Eye (tissue), 1 donor: Measurements from ENCODE around the gene CIDEC.
"Not testable (repeated sequence)": the region's sequence is repeated elsewhere in the genome, so short reads cannot be mapped to it uniquely, and the experiment has no call there.

Experiments
- DNase-seq: peaks from one replicate; pipeline ENCODE4 v3.0.0-alpha.2; 2015

Gene CIDEC

DNA sequence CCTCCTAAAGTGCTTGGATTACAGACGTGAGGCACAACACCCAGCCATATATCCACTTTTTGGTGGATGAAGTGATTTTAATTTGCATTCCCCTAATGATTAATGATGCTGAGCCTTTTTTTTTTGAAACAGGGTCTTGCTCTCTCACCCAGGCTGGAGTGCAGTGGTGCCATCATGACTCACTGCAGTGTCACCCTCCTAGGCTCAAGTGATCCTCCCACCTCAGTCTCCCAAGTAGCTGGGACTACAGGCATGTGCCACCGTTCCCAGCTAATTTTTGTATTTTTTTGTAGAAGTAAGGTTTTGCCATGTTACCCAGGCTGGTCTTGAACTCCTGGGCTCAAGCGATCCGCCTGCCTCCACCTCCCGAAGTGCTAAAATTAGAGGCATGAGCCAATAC, 8.0 kb downstream of the CIDEC start:
- not testable (repeated sequence) for DNase-seq

DNA sequence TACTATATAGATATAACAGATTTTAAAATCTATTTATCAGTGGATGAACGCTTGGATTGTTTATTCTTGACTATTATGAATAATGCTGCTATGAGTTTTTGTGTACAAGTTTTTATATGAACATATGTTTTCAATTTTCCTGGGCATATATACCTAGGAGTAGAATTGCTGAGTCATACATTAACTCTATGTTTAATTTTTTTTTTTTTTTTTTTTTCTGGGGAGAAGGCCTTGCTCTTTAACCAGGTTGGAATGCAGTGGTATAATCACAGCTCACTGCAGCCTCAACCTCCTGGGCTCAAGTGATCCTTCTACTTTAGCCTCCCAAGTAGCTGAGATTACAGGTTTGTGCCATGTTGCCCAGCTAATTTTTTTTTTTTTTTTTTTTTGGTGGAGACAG, 9.1 kb downstream of the CIDEC start:
- DNase-seq = no peak

DNA sequence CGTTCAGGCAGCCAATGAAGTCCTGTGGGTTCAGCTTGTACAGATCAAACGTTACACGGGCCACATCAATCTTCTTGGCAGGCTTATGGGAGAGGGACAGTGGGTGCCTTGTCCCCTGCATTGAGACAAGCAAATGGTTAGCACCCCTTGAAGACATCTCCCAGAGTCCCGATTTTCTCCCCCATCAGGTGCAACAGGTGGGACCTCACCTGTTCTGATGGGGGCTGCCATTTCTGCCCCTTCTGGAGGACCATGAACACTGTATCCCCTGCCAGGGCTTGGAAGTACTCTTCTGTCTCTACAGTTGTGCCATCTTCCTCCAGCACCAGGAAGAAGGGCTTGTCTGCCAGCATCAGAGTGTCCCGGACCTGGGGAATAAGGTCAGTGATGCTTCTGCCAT, 10.1 kb downstream of the CIDEC start:
- no peak for DNase-seq

DNA sequence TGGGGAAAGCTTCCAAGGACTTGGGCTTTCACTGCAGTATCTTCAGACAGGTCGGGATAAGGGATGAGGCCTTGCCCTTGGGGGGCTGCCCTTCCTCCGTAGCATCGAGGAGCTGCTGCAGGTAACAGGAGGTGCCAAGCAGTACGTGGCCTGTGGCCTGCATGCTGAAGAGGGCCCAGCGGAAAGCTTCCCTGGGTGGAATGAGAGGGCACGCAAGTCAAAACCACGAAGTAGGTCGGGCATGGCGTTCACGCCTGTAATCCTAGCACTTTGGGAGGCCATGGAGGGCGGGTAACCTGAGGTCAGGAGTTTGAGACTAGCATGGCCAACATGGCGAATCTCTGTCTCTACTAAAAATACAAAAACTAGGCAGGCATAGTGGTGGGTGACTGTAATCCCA, 12.9 kb downstream of the CIDEC start:
- no peak for DNase-seq

DNA sequence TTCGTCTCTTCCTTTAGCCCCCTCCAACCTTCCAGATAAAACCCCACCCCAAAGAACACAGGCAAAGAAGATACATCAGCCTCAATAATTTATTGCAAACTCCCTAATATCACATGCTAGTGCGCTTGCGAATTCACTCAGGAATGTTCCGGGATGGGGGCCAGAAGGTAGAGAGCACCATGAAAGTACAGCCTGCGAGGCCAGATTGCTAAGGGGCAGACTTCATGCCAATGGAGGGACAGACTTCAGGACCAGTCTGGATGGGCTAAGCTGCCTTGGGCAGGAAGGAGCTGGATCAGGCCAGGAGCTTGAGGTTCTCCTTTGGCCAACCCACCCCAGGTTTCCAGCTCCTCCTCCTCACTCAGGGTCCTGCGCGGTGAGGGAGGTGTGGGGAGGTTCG, 13.4 kb downstream of the CIDEC start:
- no peak for DNase-seq

DNA sequence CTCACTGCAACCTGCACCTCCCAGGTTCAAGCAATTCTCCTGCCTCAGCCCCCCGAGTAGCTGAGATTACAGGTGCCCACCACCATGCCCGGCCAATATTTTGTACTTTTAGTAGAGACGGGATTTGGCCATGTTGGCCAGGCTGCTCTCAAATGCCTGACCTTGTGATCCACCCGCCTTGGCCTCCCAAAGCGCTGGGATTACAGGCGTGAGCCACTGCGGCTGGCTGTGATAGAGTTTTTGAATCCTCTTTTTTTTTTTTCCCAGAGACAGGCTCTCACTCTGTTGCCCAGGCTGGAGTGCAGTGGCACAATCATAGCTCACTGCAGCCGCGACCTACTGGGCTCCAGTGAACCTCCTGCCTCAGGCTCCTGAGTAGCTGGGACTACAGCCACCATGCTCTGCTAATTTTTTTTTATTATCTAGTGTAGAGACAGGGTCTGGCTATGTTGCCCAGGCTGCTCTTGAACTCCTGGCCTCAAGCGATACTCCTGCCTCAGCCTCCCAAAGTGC, 14.9 kb downstream of the CIDEC start:
- DNase-seq = not testable (repeated sequence)

DNA sequence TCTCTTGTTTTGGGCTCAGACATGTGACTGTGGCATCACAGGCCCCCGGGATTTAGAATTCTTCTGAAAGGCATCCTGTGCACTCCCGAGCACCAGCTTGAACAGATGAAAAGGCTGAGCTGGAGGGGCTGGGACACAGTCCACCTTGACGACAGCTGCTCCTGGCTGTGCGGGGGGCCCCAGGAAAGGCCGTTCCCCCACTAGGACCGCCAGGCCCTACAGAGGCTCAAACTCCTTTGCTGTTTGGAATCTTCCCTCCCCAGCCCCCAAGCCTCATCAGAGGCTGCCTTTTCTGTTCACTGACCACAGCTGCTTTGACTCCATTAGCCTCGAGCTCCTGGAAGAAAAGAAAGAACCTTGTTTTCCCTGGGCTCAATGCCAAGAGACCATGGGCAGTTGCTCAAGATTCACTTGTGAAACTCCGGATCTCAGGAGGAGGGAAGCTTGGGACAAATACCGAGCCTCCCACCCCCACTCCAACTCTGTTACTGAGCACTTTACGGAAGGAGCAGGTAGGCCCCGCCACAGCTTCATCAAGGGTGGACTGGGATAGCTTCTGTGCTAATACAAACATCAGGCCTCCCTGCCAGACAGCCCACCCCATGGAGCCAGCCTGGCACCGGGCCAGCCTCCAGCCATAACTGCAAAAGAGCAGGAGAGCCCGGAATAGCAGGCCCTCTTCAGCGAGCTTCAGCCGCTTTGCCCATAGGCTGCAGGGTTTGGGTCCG, 15.7 kb downstream of the CIDEC start:
- DNase-seq = peak; percentile 75

DNA sequence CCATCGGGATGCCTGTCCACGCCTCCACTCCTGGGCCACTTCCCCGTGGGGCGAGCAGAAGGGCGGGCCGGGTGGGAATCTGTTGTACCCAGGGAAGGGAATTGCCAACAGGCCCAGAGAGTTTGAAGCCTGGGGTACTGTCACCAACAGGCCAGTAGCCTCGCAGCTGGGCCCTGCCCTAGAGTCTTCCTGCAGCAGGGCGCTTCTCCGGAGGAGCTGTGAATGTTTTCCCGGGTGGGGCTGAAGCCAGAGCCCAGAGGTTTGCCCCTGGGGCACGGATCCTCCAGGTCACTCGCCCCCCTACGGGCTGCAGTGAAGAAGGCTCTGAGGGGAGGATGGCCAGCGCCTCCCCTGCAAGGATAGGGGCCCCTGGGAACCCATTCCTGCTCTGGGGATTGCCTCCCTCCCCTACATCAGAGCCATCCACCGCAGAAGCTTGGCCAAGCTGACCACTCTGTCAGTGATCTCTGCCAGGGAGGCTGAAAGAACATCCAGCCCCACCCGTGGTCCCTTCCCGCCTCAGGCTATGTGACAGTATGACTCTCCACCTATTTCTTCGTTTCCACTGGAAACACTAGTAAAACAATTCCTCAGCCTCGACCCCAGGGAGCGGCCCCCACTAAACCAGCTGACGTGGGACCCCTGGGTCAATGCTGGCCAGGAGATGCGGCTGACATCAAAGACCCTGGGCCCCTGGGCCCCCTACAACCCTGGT, 16.8 kb downstream of the CIDEC start:
- DNase-seq = no peak

DNA sequence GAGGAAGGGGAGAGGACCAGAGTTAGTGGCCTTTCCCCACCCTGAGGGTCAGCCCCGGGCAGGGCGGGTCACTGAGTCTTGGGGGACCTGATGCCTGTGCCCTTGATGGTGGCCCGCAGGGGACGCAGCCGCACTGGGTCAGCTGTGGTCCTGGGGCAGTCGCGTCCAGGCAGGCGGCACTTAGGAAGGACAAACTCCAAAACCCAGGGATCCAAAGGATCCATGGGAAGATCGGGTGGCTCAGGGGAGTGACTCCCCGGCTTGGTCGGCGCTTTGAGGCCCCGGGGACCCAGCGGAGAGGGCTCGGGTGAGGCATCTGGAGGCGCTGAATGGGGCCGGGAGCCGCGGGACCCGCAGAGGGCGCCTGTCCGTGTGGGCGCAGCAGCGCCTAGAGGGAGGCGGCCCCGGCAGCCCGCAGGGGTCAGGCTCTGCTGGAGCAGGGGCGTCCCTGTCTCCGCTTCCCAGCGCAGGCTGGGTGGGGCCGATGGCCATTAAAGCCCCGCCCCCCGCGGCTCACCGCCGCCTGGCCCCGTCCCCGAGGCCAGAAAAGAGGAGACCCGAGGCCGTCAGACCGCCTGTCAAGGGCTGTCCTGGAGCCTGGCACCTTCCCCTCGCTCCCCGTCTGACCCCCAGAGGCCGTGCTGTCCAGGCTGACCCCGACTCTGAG, 17.5 kb downstream of the CIDEC start:
- DNase-seq = peak; percentile 60

DNA sequence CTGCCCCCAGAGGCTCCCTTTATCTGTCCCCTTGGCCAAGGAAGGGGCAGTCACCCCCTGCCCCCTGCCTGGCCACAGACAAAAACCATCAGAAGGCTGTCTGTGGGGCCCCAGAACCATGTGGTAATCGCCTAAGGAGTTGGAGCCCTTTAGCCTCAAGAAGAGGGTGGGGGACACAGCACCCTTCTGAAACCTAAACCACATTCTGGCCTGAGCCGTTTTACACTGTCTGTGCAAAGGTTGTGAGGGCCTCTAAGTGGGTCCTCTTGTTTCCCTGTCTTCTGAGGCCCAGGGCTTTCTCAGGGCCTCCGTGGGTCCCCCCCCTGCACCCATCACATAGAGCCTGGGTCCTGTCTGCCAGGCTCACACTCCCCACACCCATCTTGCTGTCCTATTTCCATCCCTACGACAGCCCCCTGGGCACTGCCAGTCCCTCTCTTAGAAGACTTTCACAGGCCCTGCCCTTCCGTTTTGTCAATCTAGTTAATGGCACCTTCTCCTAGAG, 18.4 kb downstream of the CIDEC start:
- no peak for DNase-seq

DNA sequence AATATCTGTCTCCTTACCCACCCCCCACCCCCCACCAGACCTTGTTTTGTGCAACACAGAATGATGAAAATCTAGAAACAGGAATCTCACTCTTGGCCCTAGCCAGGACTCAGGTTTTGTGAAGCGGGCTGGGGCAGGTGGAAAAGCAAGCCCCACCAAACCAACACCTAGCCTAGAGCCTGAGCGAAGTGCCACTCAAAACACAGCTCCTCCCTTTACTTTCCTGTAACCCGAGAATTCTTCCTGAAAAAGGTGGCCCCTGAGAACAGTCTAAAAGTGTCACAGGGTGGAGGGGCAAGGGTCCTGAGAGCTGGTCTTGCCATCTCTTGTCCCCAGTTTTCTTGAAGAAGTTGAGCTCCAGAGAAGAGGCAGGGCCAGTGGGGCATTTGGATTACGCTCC, 18.9 kb downstream of the CIDEC start:
- no peak for DNase-seq

DNA sequence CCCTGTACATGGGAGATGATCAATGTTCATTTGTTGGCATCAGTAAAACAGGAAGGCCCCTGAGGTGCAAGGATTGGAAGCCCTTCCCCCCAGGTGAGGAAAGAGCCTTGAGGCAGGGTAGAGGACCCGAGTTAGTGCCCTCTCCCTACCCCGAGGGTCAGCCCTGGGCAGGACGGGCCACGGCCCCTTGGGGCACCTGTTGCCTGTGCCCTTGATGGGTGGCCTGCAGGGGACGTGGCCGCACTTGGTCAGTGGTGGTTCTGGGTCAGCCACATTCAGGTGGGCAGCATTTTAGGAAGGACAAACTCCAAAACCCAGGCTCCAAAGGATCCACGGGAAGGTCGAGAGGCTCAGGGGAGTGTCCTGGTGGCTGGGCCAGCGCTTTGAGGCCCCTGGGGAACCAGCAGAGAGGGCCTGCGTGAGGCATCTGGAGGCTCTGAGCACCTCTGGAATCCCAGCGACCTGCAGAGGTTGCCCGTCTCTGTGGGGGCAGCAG, 20.5 kb downstream of the CIDEC start:
- no peak for DNase-seq

DNA sequence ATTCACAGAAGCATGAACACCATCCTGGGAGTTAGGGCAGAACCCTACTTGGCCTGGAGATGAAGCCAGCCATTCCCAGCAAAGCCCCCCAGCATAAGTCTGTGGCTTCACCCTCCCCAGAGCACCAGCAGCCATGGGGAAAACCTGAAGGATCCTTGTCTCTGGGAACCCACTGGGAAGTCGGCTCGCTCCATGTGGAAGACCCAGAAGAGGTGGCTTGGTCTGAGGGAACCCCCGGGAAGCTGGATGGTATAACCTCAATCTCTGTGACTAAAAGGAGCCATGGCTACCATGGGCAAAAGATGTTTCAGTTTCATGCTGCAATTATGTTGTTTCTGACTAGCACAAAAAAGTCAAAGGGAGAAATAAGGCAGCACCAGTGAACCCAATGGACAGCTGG, 24.5 kb downstream of the CIDEC start:
- no peak for DNase-seq

DNA sequence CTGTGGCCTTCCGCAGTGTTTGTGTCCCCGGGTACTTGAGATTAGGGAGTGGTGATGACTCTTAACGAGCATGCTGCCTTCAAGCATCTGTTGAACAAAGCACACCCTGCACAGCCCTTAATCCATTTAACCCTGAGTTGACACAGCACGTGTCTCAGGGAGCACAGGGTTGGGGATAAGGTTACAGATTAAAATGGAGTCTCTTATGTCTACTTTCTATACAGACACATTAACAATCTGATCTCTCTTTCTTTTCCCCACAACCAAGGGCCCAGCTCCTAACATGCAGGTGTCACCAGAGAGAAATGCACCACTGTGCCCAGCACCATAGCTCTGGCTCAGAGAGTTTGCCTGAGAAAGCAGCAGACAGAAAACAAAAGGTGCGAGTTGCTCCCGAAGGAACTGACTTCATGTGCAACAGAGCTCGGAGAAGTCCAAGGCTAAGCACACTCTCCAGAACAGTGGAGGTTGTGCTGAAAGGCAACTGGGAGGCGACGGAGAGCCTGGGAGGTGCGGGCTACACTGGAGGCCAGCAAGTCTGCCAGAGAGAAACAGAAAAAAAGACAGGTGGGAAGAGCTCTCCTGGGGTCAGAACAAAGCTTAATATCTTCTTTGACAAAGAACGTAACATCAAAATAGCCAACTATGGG, 25.6 kb downstream of the CIDEC start:
- not testable (repeated sequence) for DNase-seq

DNA sequence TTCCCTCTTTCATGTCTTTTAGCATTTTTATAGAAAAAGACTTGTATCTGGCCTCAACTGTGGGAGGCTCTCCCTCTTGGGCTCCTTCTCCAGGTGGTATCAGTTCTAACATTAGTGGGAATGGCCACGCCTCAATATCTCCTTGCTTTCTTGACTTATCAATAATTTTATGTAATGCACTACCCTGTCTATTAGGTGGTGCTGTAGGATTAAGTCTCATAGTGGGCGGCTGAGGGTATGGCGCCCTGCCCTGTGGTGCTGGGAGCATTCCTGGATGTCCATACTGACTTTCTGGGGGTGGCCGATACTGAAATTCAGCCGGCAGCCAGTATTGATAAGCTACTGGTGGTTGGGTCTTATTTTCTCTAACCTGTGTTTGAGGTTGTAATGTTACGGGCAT, 27.5 kb downstream of the CIDEC start:
- no peak for DNase-seq

DNA sequence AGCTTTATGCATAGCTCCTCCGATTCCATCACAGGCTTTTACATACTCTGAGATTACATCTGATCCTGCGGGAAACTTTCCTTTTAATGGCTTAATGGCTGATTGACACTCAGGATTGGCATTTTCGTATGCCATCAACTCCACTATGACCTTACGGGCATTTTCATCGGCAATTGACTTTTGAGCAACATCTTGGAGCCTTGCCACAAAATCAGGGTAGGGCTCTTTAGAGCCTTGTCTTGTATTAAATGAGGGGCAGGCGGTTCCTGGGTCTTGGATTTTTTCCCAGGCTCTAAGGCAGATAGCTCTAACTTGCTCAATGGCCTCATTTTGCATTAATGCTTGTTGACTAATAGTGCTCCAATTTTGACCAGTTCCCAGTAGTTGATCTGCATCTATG, 28.1 kb downstream of the CIDEC start:
- not testable (repeated sequence) for DNase-seq

DNA sequence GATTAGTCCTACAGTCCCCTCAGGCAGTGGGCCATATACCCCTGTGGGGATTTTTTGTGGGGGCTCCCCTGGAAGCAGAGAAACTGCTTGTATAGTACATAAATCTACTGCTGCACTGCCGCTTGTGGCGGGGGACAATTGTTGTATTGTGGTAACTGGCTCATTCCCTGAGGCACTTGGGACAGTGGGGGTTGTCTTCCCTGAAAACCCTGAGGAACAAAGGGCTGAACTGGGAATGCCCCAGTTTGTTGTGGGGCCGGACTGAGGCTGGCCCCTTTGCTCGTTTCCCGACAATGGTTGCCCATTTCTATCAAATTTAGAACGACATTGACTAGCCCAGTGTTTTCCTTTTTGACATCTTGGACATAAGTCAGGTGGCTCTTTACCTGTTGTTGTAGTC, 28.7 kb downstream of the CIDEC start:
- not testable (repeated sequence) for DNase-seq

DNA sequence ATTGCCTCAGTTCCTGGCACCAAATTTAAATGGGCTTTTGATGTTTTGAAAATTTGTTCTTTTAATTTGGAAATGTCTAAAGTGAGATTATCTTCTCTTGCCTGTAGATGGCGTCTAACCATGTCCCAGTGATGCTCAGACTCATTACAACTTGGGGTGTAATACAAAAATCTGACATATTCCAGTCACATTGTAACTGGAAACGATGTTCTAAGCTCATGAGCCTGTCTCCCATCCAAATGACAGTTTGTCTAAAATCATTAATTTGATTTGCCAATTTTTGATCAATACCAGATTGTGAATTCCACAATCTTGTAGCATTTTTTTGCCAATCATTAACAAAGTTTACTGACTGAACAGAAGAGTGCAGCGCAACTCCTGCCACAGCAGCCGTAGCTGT, 31.2 kb downstream of the CIDEC start:
- DNase-seq = peak; percentile 29

DNA sequence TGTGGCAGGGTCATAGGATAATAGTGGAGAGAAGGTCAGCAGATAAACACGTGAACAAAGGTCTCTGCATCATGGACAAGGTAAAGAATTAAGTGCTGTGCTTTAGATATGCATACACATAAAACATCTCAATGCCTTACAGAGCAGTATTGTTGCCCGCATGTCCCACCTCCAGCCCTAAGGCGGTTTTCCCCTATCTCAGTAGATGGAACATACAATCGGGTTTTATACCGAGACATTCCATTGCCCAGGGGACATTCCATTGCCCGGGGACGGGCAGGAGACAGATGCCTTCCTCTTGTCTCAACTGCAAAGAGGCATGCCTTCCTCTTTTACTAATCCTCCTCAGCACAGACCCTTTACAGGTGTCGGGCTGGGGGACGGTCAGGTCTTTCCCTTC, 32.2 kb downstream of the CIDEC start:
- DNase-seq = not testable (repeated sequence)

DNA sequence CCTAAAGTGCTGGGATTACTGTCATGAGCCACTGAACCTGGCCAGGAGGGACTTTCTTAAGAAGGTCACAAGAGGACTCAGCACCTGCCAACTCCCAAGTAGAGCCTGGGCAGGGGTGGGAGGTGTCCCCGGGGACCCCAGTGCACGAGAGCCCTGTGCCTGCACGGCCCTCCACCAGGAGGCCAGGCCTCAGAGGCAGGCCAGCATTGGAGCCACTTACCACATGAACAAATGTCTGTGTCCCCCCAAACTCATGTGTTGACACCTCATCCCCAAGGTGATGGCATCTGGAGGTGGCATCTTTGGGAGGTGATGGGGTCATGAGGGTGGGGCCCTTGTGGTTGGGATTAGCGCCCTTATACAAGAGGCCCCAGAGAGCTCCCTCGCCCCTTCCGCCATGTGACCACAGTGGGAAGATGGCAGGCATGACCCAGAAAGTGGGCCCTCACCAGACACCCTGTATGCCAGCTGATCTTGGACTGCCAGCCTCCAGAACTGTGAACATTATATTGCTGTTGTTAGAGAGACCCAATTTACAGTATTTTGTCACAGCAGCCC, 33.0 kb downstream of the CIDEC start:
- no peak for DNase-seq

DNA sequence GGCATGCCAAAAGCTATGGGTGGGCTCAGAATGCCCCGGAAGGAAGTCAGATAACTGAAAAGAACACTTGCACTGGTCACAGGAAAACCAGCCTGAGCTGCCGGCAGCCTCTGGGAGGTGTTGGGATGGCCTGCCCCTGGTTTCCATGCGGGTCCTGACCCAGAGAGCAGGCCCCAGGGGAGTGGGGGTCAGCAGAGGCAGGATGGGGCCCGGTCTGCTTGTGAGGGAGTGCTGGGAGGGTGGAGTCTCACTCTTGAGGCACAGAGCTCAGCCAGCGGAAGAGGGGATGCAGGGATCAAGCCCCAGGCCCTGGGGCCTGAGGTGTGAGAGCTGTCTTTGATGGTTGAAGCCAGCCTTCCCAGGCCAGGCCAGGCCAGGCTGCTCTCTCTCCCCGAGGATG, 33.8 kb downstream of the CIDEC start:
- no peak for DNase-seq

DNA sequence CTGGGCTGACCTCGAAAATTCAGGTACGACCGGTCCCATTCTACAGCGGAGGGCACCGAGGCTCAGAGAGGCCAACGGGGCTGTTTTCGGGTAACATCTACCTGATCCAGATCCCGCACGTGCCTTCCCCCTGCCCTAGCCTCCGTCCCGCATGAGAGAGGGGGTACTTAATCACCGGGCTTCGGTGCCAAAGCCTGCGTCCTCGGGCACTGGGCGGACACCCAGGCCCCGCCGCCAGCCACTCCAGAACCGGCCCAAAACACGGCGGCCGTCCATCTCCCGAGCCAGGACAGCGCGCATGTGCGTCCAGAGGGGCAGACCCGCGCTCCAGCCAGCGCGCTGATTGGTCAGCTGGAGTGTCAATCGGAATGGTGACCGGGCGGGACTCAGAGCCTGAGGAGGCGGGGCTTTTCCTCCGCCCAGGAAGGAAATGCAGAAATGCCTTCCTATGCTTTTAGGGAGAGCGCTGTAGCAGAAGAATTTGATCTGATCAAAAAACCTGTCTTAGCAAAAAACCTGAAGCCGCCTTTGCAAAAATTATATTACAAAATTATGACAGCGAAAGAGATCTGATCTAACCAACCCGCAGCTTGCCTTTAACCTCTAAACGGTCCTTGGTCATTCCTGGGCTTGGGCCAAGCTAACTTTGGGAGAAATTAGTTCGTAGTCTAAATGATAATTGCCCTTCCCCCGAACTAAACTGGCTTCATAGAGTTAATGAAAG, 36.2 kb downstream of the CIDEC start, which contains the start of gene RPUSD3:
RPUSD3 (minus strand) TSS at position 294 of the 724 bp plus-strand sequence; CDS start at position 276, 18 bp downstream.
- DNase-seq = peak; percentile 99
